OCI-LY3 (cell line): Measurements from ENCODE around the gene ZC3H7A.

Experiments
- CTCF ChIP-seq: fragments of 200-600, 300-600 bp; sonication (generic); IDR thresholded peaks from 2 replicates; pipeline ENCODE4 v1.5.1; 2014; ENCODE audit warnings: antibody characterized with exemption, low read length, low read depth
- EZH2phosphoT487 ChIP-seq: fragments of 200-600 bp; shearing (Covaris generic); IDR thresholded peaks from 2 replicates; pipeline ENCODE4 v1.6.1; 2018; ENCODE audit warnings: antibody characterized with exemption, mixed run types, low read depth

GRCh38 chr16:11729787-11730186 lies 67.3 kb downstream of the ZC3H7A start:
- TF ChIP-seq CTCF (no peak), EZH2phosphoT487 (no peak)
